ENCODE data around the gene RBM19. TPM values are rescaled to one million over a fixed set of nuclear protein-coding genes. Genes with fewer than 3 reads are reported as not detected.

Gene RBM19
- polyA plus RNA-seq, 2 of the 4 experiments (the other 2 are of a cell fraction): 16.0 to 18.6 TPM

GRCh38 chr12:113831476-113831875 is 134.6 kb downstream of the RBM19 start:
- ATAC-seq: no peak
- WGBS (ENCODE audit: missing lambda C conversion rate): 93% methylated on average over 20 of the region's 20 CpGs
- ChIA-PET POLR2A (interaction anchor here (0.6 kb wide), 2 partner anchors 58 to 654 kb away, joined by 3 to 6 read pairs; no protein-coding TSS in a partner anchor), CTCF (interaction anchor here (0.6 to 0.7 kb wide), 3 partner anchors 10 to 272 kb away, joined by 3 read pairs; no protein-coding TSS in a partner anchor)
- H3K4me3 ChIP-seq: no peak overlapping the region
- H3K4me1 ChIP-seq: no peaks in the 10 kb centered on the region
- no peak for DNase-seq (ENCODE audit: low read depth in 1 of 2, low spot score in 1 of 2)
- no peak for FAIRE-seq
- no peak overlapping the region for H3K4me2 ChIP-seq
- no peak overlapping the region for H3K27ac ChIP-seq
- H3K9me3 ChIP-seq: no peaks in the 10 kb centered on the region
- TF ChIP-seq HEYL (CRISPR knock-in tag; IDR thresholded peaks at IDR 0.05) (no peak), ATOH8 (CRISPR knock-in tag; IDR thresholded peaks at IDR 0.05; ENCODE audit: low read depth) (no peak), USF2 (IDR thresholded peaks at IDR 0.05) (no peak), ZFP36 (IDR thresholded peaks at IDR 0.05; ENCODE audit: borderline replicate concordance, partially characterized antibody) (no peak), REST (IDR thresholded peaks at IDR 0.05) (no peak), MAFK (IDR thresholded peaks at IDR 0.05; ENCODE audit: partially characterized antibody) (no peak), FOSL2 (IDR thresholded peaks at IDR 0.05) (no peak), FOSL2 (CRISPR knock-in tag; IDR thresholded peaks at IDR 0.05) (no peak), PHF8 (IDR thresholded peaks at IDR 0.05; ENCODE audit: borderline replicate concordance, low read depth) (no peak), TP53 (CRISPR knock-in tag; IDR thresholded peaks at IDR 0.05) (no peak), GATA3 (IDR thresholded peaks at IDR 0.05; ENCODE audit: borderline replicate concordance) (no peak), SMC3 (IDR thresholded peaks at IDR 0.05) (no peak), RAD21 (conservative IDR thresholded peaks at IDR 0.05 in 1 of 2, IDR thresholded peaks at IDR 0.05 in 1 of 2) (no peak)

DNA sequence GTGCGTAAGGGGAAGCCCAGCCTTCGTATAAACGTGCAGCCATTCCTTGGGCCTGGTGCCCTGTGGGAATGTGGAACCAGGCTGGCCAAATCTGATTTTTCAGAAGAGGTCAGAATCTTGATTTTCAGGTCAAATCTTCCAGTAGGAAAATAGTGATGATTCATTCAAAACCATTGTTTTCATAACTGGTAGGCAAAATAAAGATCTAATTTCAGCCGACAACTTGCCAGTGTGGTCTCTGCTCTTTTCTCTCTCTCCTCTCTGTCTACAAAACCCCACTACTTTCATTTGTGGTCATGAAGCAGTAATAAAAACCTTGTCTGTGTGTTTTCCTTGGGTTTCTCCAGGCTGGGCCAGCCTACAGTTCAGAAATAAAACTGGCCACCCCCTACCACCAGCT is 135.1 kb downstream of the RBM19 start:
- TF ChIP-seq NR3C1 (IDR thresholded peaks at IDR 0.05): no peak
- TF ChIP-seq ZNF302 (CRISPR knock-in tag; IDR thresholded peaks at IDR 0.05): no peak
- no peak for TF ChIP-seq FOXS1 (CRISPR knock-in tag; IDR thresholded peaks at IDR 0.05)
- TF ChIP-seq RNF2 (IDR thresholded peaks at IDR 0.05; ENCODE audit: borderline replicate concordance, low read depth): no peak
- no peak for TF ChIP-seq ATOH8 (CRISPR knock-in tag; IDR thresholded peaks at IDR 0.05; ENCODE audit: low read depth)
- no peak for TF ChIP-seq HOXB5 (CRISPR knock-in tag; IDR thresholded peaks at IDR 0.05)
- TF ChIP-seq SMC3 (IDR thresholded peaks at IDR 0.05): no peak
- no peak for TF ChIP-seq TP53 (CRISPR knock-in tag; IDR thresholded peaks at IDR 0.05)
- TF ChIP-seq PHF8 (IDR thresholded peaks at IDR 0.05; ENCODE audit: borderline replicate concordance, low read depth): no peak
- no peak for TF ChIP-seq ZC3H11A (IDR thresholded peaks at IDR 0.05)
- TF ChIP-seq MAZ (IDR thresholded peaks at IDR 0.05; ENCODE audit: borderline replicate concordance, low read depth, low read length): no peak
- TF ChIP-seq NFE2L2 (conservative IDR thresholded peaks at IDR 0.05; ENCODE audit: low read length): no peak
- TF ChIP-seq SREBF2 (IDR thresholded peaks at IDR 0.05): no peak
- Histone ChIP-seq H3K4me2 (no peak overlapping the region), H3K4me3 (no peak overlapping the region), H3K27ac (0 out of 6 replicates have a peak overlapping the region, but pooled peaks of 1 of the 2 experiments have one; percentile 14), H3K9me3 (no peaks in the 10 kb centered on the region), H3K4me1 (no peaks in the 10 kb centered on the region)
- FAIRE-seq (no peak), DNase-seq (ENCODE audit: low read depth in 1 of 2, low spot score in 1 of 2) (no peak), ATAC-seq (no peak)
- 75% methylated on average over 4 of the region's 4 CpGs for WGBS (ENCODE audit: missing lambda C conversion rate)
- ChIA-PET POLR2A (interaction anchor here (0.6 kb wide), 2 partner anchors 58 to 653 kb away, joined by 3 to 6 read pairs; no protein-coding TSS in a partner anchor), CTCF (no interaction called here)

Measured in A549 (cell line).